Smooth muscle cell (in vitro differentiated cells): ENCODE measurements around the gene CREB1. TPM values are rescaled to one million over a fixed set of nuclear protein-coding genes. Genes with fewer than 3 reads are reported as not detected.

Source experiments
- DNase-seq: peaks from one replicate; lab custom pipeline; 2025; ENCODE audit not compliant: unreplicated experiment; lab: John Stamatoyannopoulos, UW
- H2AFZ ChIP-seq: fragments of 200-600 bp; sonication (generic); 2 replicates; pipeline ENCODE4 v1.6.0; 2016; ENCODE audit warnings: antibody characterized with exemption, low read depth, mild to moderate bottlenecking
- H3F3A ChIP-seq: fragments of 200-600 bp; sonication (generic); 2 replicates; pipeline ENCODE4 v1.6.0; 2017; ENCODE audit warnings: antibody characterized with exemption, low read depth
- H3K27ac ChIP-seq: fragments of 200-600 bp; sonication (generic); 2 replicates; pipeline ENCODE4 v1.5.1; 2016; ENCODE audit warnings: low read depth, mild to moderate bottlenecking
- H3K27me3 ChIP-seq: fragments of 200-600 bp; sonication (generic); 2 replicates; pipeline ENCODE4 v1.6.1; 2016; ENCODE audit warnings: low read depth, mild to moderate bottlenecking
- H3K36me3 ChIP-seq: fragments of 200-600 bp; sonication (generic); 2 replicates; pipeline ENCODE4 v1.5.1; 2016; ENCODE audit warnings: low read depth
- H3K4me1 ChIP-seq: fragments of 200-600 bp; sonication (generic); 2 replicates; pipeline ENCODE4 v1.5.1; 2016; ENCODE audit warnings: low read depth
- H3K4me2 ChIP-seq: fragments of 200-600 bp; sonication (generic); 2 replicates; pipeline ENCODE4 v1.6.0; 2016; ENCODE audit warnings: mild to moderate bottlenecking
- H3K4me3 ChIP-seq: fragments of 200-600 bp; sonication (generic); 2 replicates; pipeline ENCODE4 v1.5.1; 2016; ENCODE audit warnings: mild to moderate bottlenecking
- H3K79me2 ChIP-seq: fragments of 200-600 bp; sonication (generic); 2 replicates; pipeline ENCODE4 v1.6.0; 2016; ENCODE audit warnings: low read depth, mild to moderate bottlenecking
- H3K9ac ChIP-seq: fragments of 200-600 bp; sonication (generic); 2 replicates; pipeline ENCODE4 v1.6.0; 2016; ENCODE audit warnings: low read depth
- H3K9me3 ChIP-seq: fragments of 200-600 bp; sonication (generic); replicated peaks from 2 replicates; pipeline ENCODE4 v1.5.1; 2016; ENCODE audit warnings: low read depth
- H4K20me1 ChIP-seq: fragments of 200-600 bp; sonication (generic); 2 replicates; pipeline ENCODE4 v1.6.0; 2016; ENCODE audit warnings: low read depth
- CTCF ChIP-seq: fragments of 200-600 bp; sonication (generic); IDR thresholded peaks from 2 replicates; pipeline ENCODE4 v1.5.1; 2017; ENCODE audit warnings: borderline replicate concordance, mild to moderate bottlenecking, antibody characterized with exemption; ENCODE audit not compliant: insufficient read depth, poor library complexity, severe bottlenecking
- WGBS: methylation state at CpG from one replicate; pipeline ENCODE4 v1.1.7; 2016; ENCODE audit warnings: low lambda C conversion rate; 5-methylcytosine and 5-hydroxymethylcytosine counted together
- polyA plus RNA-seq: library from polyadenylated mRNA; unstranded; fragments of >200 nt; fragmentation: Nextera tagmentation; extraction: Ambion mirVana; gene quantifications from 2 replicates; pipeline ENCODE4 v1.2.1, GENCODE V29; 2016
- total RNA-seq: library from RNA; depleted of rRNA; stranded (reverse); fragments of >200 nt; gene quantifications from 2 replicates; pipeline ENCODE4 v1.2.3, GENCODE V29; 2014

The CREB1 gene
- total and polyA plus RNA-seq, 2 experiments from 2014 or later: 19.0 to 67.6 TPM

GRCh38 chr2:207606829-207607228 is 77.1 kb downstream of the CREB1 start:
- Histone ChIP-seq H3K4me2 (no peak overlapping the region), H3K4me1 (no peaks in the 10 kb centered on the region), H3K4me3 (no peak overlapping the region), H3K79me2 (no peaks in the 10 kb centered on the region), H3K9ac (no peak overlapping the region), H4K20me1 (no peaks in the 10 kb centered on the region), H2AFZ (no peak overlapping the region), H3K27me3 (no peaks in the 10 kb centered on the region), H3F3A (peaks cover 3% of the 10 kb centered on the region), H3K36me3 (no peaks in the 10 kb centered on the region), H3K27ac (no peak overlapping the region), H3K9me3 (no peaks in the 10 kb centered on the region)
- TF ChIP-seq CTCF: no peak
- no peak for DNase-seq
- 96% methylated on average over 5 of the region's 5 CpGs for WGBS

- H3K36me3 ChIP-seq: no peaks in the 10 kb centered on the region
- 90% methylated on average over 4 of the region's 4 CpGs for WGBS
- no peaks in the 10 kb centered on the region for H3K4me1 ChIP-seq
- DNase-seq: no peak
- H3K79me2 ChIP-seq: no peaks in the 10 kb centered on the region
- no peaks in the 10 kb centered on the region for H3K27me3 ChIP-seq
- H2AFZ ChIP-seq: no peak overlapping the region
- no peaks in the 10 kb centered on the region for H4K20me1 ChIP-seq
- peaks cover 13% of the 10 kb centered on the region for H3F3A ChIP-seq
- no peaks in the 10 kb centered on the region for H3K9me3 ChIP-seq
- H3K4me3 ChIP-seq: no peak overlapping the region
- no peak for TF ChIP-seq CTCF
- H3K4me2 ChIP-seq: no peak overlapping the region
- no peak overlapping the region for H3K9ac ChIP-seq
- H3K27ac ChIP-seq: no peak overlapping the region
Observed at GRCh38 chr2:207612714-207613113, 83.0 kb downstream of the CREB1 start.

GRCh38 chr2:207614824-207615223 is 85.1 kb downstream of the CREB1 start:
- TF ChIP-seq CTCF: no peak
- whole genome bisulfite sequencing: 55% methylated on average over 2 of the region's 2 CpGs

GRCh38 chr2:207616185-207616584 is 86.4 kb downstream of the CREB1 start:
- no peak overlapping the region for H3K9ac ChIP-seq
- no peaks in the 10 kb centered on the region for H3K27me3 ChIP-seq
- 72% methylated on average over 4 of the region's 4 CpGs for WGBS
- H3K27ac ChIP-seq: peak overlapping the region; percentile 90
- H3K36me3 ChIP-seq: no peaks in the 10 kb centered on the region
- H3K4me1 ChIP-seq: no peaks in the 10 kb centered on the region
- peaks cover 13% of the 10 kb centered on the region for H3F3A ChIP-seq
- H3K9me3 ChIP-seq: no peaks in the 10 kb centered on the region
- no peak for TF ChIP-seq CTCF
- no peak overlapping the region for H3K4me3 ChIP-seq
- H4K20me1 ChIP-seq: no peaks in the 10 kb centered on the region
- H3K4me2 ChIP-seq: peak overlapping the region; percentile 47
- H3K79me2 ChIP-seq: no peaks in the 10 kb centered on the region
- no peak overlapping the region for H2AFZ ChIP-seq
- no peak for DNase-seq

More at GRCh38 chr2:207614824-207615223, 85.1 kb downstream of the CREB1 start:
- Histone ChIP-seq H3K27ac (no peak overlapping the region), H3K27me3 (no peaks in the 10 kb centered on the region), H3K9me3 (no peaks in the 10 kb centered on the region), H3K4me2 (no peak overlapping the region), H3K4me1 (no peaks in the 10 kb centered on the region), H3K79me2 (no peaks in the 10 kb centered on the region), H3K4me3 (no peak overlapping the region), H4K20me1 (no peaks in the 10 kb centered on the region), H3K36me3 (no peaks in the 10 kb centered on the region), H2AFZ (no peak overlapping the region), H3K9ac (no peak overlapping the region), H3F3A (peaks cover 13% of the 10 kb centered on the region)
- DNase-seq: no peak
